ENCODE data around the gene C1QTNF9B. TPM values are rescaled to one million over a fixed set of nuclear protein-coding genes. Genes with fewer than 3 reads are reported as not detected.
A peak's percentile ranks its signal among the peaks of the same experiment; 100 is the strongest.
"Not testable (repeated sequence)": the region's sequence is repeated elsewhere in the genome, so short reads cannot be mapped to it uniquely, and the experiment has no call there.

The C1QTNF9B gene
- total and polyA plus RNA-seq, 2 of the 13 experiments (the other 11 are each of a cell fraction or from before 2014, with no cell fraction given): not detected

DNA sequence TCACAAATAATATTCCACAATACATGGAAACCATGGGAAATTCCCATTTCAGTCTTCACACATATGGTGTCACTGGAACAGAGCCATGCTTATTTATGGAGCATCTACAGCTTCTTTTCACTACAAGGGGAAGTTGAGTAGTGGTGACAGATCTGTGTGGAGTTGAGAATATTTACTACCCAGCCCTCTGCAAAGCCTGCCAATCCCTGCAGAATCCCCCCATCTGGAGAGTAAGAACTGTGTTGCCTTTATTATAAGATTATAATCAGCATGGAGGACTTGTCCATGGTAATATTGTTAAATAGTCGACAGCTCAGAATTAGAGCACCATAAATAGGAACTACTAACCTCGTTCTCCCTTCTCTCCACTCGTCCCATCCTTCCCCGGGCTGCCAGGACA is 3.5 kb downstream of the C1QTNF9B start:
- H3K36me3 ChIP-seq (replicated peaks in 1 of 2; ENCODE audit: control insufficient read depth in 1 of 2, insufficient read depth in 2 of 2, low read length in 2 of 2); H3K9me3 ChIP-seq (ENCODE audit: low read length); H3K27me3 ChIP-seq (ENCODE audit: control insufficient read depth in 1 of 2, insufficient read depth in 2 of 2, low read length in 2 of 2); FAIRE-seq; H3K79me2 ChIP-seq (ENCODE audit: insufficient read depth, low read length); POLR2A ChIA-PET; H3K4me2 ChIP-seq (ENCODE audit: low read depth, low read length); H3K27ac ChIP-seq (ENCODE audit: extremely low read length, insufficient read depth, low read length); ATAC-seq; BruUV-seq (replicated peaks); H2AFZ ChIP-seq (ENCODE audit: low read length); intact Hi-C loops (cut with micrococcal nuclease; ENCODE audit: unreplicated experiment); H3K9ac ChIP-seq (ENCODE audit: insufficient read depth, low read depth, low read length); H3K4me3 ChIP-seq (replicated peaks in 1 of 3; ENCODE audit: insufficient read depth in 1 of 3, low read depth in 2 of 3, low read length in 3 of 3); DNase-seq (ENCODE audit: low spot score); CTCF ChIA-PET (ENCODE audit: low intra/inter-chr PET ratio, low total read pairs); H4K20me1 ChIP-seq (ENCODE audit: insufficient read depth, low read length): not testable (repeated sequence)
- in situ Hi-C loops (cut with HindIII; ENCODE audit: extremely low pct_ligation_motif_present, low pct_unique_long_range_greater_than_20kb): loop anchor here (25.0 kb wide), 1 partner anchor 306 kb away; no protein-coding TSS in a partner anchor
- WGBS (ENCODE audit: low lambda C conversion rate): no CpG with 5 or more reads among the region's 4 CpGs
- peaks cover 20% of the 10 kb centered on the region for H3K4me1 ChIP-seq (ENCODE audit: insufficient read depth, low read length)

DNA sequence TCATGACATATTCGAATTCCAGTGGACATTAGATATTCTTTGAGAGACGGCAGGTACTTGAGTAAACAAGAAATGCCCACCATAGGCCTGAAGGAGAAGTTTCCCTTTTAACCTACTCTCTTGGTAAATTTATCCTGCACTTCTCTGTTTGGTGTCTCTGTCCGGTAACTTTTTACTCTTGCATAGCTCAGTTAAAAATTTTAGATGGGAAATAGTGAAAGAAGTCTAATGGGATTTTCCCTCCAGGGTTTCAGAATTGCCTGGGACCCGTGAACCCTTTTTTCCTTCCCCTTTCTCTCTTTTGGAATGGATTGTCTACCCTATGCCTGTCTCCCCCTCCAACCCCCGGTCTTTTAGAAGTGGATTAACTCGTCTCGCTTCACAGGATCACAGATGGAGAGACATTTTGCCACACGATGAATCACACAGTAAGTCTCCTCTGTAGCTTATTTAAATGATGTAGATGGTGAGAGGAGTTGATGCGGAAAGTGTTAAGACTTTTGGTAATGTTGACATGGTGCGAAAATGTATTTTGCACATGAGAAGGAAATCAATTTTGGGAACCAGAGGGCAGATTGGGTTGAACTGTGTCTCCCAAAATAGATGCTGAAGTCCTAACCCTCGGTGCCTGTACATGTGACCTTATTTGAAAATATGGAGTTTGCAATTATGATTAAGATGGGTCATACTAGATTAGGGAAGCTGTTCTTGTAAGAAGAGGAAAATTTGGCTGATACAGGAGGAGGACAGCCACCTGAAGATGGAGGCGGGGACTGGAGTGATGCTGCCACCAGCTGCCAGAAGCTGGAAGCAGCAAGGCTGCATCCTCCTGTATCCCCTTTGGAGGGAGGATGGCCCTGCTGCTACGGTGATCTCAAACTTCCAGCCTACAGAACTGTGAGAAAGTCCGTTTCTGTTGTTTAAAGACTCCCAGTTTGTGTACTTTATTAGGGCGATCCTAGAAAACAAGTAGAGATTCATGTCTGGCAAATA is 7.4 kb downstream of the C1QTNF9B start:
- peaks cover 4% of the 10 kb centered on the region for H3K79me2 ChIP-seq (ENCODE audit: insufficient read depth, low read length)
- in situ Hi-C loops (cut with HindIII; ENCODE audit: extremely low pct_ligation_motif_present, low pct_unique_long_range_greater_than_20kb): loop anchor here (25.0 kb wide), 1 partner anchor 303 kb away; no protein-coding TSS in a partner anchor
- peak overlapping the region; percentile 4; the same call in 1 of the 2 replicates for H3K9ac ChIP-seq (ENCODE audit: insufficient read depth, low read depth, low read length)
- POLR2A ChIA-PET: no interaction called here
- H3K36me3 ChIP-seq (replicated peaks in 1 of 2; ENCODE audit: control insufficient read depth in 1 of 2, insufficient read depth in 2 of 2, low read length in 2 of 2): peaks cover 0 to 3% of the 10 kb centered on the region in 2 experiments; a peak in 1 of 5 replicates
- H3K27me3 ChIP-seq (ENCODE audit: control insufficient read depth in 1 of 2, insufficient read depth in 2 of 2, low read length in 2 of 2): no peaks in the 10 kb centered on the region; a peak in 1 of 5 replicates
- TSS peak; percentile 36 for BruUV-seq (replicated peaks)
- FAIRE-seq (peak; percentile 34), ATAC-seq (peak; percentile 35), DNase-seq (ENCODE audit: low spot score) (no peak)
- H3K27ac ChIP-seq (ENCODE audit: extremely low read length, insufficient read depth, low read length): no peak overlapping the region
- H3K4me1 ChIP-seq (ENCODE audit: insufficient read depth, low read length): peaks cover 35% of the 10 kb centered on the region
- intact Hi-C loops (cut with micrococcal nuclease; ENCODE audit: unreplicated experiment): loop anchor here (5.0 kb wide), 2 partner anchors 313 to 423 kb away; no protein-coding TSS in a partner anchor
- CTCF ChIA-PET (ENCODE audit: low intra/inter-chr PET ratio, low total read pairs): interaction anchor here (1.1 to 2.2 kb wide), 3 partner anchors 14 to 423 kb away, joined by 3 to 10 read pairs (median 4); no protein-coding TSS in a partner anchor
- WGBS (ENCODE audit: low lambda C conversion rate): 22% methylated on average over 15 of the region's 15 CpGs
- H3K9me3 ChIP-seq (ENCODE audit: low read length): no peaks in the 10 kb centered on the region
- H2AFZ ChIP-seq (ENCODE audit: low read length): peak overlapping the region; percentile 79
- H4K20me1 ChIP-seq (ENCODE audit: insufficient read depth, low read length): no peaks in the 10 kb centered on the region
- peak overlapping the region; percentile 52 to 100 (median 78) for H3K4me3 ChIP-seq (replicated peaks in 1 of 3; ENCODE audit: insufficient read depth in 1 of 3, low read depth in 2 of 3, low read length in 3 of 3)
- H3K4me2 ChIP-seq (ENCODE audit: low read depth, low read length): peak overlapping the region; percentile 94
- TF ChIP-seq CBX5 (CRISPR knock-in tag; IDR thresholded peaks at IDR 0.05; ENCODE audit: borderline replicate concordance) (no peak), MAFK (conservative IDR thresholded peaks at IDR 0.05 in 1 of 2, IDR thresholded peaks at IDR 0.05 in 1 of 2; ENCODE audit: low read length in 2 of 2) (no peak), ELF4 (CRISPR knock-in tag; IDR thresholded peaks at IDR 0.05; ENCODE audit: borderline replicate concordance) (no peak)
- TF ChIP-seq, protein P1, sequence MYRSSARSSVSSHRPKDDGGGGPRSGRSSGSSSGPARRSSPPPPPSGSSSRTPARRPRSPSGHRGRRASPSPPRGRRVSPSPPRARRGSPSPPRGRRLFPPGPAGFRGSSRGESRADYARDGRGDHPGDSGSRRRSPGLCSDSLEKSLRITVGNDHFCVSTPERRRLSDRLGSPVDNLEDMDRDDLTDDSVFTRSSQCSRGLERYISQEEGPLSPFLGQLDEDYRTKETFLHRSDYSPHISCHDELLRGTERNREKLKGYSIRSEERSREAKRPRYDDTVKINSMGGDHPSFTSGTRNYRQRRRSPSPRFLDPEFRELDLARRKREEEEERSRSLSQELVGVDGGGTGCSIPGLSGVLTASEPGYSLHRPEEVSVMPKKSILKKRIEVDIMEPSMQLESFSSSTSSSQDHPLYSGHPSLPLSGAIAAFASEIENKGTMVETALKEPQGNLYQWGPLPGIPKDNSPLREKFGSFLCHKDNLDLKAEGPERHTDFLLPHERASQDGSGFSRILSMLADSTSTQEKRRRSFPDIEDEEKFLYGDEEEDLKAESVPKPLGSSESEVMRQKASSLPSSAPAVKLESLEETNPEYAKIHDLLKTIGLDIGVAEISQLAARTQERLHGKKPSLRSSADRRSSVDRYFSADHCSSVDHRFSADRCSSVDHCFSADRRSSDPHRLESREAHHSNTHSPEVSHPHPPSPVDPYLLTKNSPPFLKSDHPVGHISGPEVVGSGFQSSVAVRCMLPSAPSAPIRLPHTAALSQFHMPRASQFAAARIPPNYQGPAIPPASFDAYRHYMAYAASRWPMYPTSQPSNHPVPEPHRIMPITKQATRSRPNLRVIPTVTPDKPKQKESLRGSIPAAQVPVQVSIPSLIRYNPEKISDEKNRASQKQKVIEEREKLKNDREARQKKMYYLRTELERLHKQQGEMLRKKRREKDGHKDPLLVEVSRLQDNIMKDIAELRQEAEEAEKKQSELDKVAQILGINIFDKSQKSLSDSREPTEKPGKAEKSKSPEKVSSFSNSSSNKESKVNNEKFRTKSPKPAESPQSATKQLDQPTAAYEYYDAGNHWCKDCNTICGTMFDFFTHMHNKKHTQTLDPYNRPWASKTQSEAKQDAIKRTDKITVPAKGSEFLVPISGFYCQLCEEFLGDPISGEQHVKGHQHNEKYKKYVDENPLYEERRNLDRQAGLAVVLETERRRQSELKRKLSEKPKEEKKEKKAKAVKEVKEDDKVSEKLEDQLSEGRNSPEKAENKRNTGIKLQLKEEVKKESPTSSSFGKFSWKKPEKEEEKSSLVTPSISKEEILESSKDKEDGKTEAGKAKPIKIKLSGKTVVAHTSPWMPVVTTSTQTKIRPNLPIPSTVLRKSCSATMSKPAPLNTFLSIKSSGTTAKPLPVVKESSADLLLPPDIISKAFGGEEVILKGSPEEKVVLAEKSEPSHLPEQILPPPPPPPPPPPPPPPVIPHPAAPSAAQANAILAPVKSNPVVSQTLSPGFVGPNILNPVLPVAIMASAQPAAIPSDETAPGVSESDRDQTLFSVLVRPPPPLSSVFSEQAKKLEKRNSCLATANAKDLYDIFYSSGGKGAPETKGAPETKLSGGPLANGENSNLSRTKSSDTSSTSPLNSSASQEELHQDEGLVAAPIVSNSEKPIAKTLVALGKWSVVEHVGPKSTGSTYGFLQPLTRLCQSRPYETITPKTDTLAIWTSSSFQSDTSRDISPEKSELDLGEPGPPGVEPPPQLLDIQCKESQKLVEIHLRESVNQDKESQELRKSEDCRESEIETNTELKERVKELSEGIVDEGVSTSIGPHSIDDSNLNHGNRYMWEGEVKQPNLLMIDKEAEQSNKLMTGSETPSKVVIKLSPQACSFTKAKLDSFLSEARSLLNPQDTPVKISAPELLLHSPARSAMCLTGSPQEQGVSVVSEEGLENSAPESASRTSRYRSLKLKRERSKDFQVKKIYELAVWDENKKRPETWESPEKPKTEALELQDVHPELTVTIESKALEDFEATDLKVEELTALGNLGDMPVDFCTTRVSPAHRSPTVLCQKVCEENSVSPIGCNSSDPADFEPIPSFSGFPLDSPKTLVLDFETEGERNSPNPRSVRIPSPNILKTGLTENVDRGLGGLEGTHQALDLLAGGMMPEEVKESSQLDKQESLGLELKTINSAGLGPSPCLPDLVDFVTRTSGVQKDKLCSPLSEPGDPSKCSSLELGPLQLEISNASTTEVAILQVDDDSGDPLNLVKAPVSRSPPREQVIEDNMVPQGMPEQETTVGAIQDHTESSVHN (CRISPR knock-in tag; IDR thresholded peaks at IDR 0.05): no peak
- TF ChIP-seq, protein P2, sequence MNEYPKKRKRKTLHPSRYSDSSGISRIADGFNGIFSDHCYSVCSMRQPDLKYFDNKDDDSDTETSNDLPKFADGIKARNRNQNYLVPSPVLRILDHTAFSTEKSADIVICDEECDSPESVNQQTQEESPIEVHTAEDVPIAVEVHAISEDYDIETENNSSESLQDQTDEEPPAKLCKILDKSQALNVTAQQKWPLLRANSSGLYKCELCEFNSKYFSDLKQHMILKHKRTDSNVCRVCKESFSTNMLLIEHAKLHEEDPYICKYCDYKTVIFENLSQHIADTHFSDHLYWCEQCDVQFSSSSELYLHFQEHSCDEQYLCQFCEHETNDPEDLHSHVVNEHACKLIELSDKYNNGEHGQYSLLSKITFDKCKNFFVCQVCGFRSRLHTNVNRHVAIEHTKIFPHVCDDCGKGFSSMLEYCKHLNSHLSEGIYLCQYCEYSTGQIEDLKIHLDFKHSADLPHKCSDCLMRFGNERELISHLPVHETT (CRISPR knock-in tag; conservative IDR thresholded peaks at IDR 0.05): no peak

Data from HepG2 (cell line).